CD4-positive, alpha-beta T cell (primary cell): ENCODE results near the gene SECISBP2. TPM values are rescaled to one million over a fixed set of nuclear protein-coding genes. Genes with fewer than 3 reads are reported as not detected.
A peak's percentile ranks its signal among the peaks of the same experiment; 100 is the strongest.

Source experiments
- ATAC-seq: fragments of 200-7000 bp; cut with Tn5 transposase; one replicate; pipeline ENCODE4 v1.10.0; 2022; ENCODE audit warnings: mild to moderate bottlenecking; ENCODE audit not compliant: poor library complexity
- CTCF ChIA-PET: fragments of 350-600 bp; sonication (Branson Sonifier 250); formaldehyde crosslinking; loops from one replicate; lab custom pipeline; 2021; ENCODE audit warnings: antibody characterized with exemption, inconsistent platforms; lab: Charles Lee
- POLR2A ChIA-PET: fragments of 350-600 bp; sonication (Branson Sonifier 250); formaldehyde crosslinking; loops from one replicate; lab custom pipeline; 2021; ENCODE audit warnings: antibody characterized with exemption, inconsistent platforms; lab: Charles Lee
- DNase-seq, 14 experiments: peaks; one replicate each; pipeline ENCODE4 v3.0.0-alpha.2; 2013 to 2020; ENCODE audit warnings: mixed read lengths in 2 of 14
- H3K27ac ChIP-seq, 2 donors: one replicate each; pipeline versions ENCODE4 v1.5.1 to v1.7.0; 2013; ENCODE audit warnings: low read length in 2 of 2, low read depth in 1 of 2, mild to moderate bottlenecking in 1 of 2
- H3K27me3 ChIP-seq, 2 experiments: 1 replicate in 1 of 2; 2 replicates in 1 of 2; pipeline versions ENCODE4 v1.6.1 to v1.7.0; 2013; ENCODE audit warnings: low read length in 2 of 2, control low read depth in 1 of 2, mild to moderate bottlenecking in 1 of 2, moderate library complexity in 1 of 2; ENCODE audit not compliant: insufficient read depth in 2 of 2, control insufficient read depth in 1 of 2
- H3K36me3 ChIP-seq: one replicate; pipeline ENCODE4 v1.6.1; 2013; ENCODE audit warnings: low read length, control low read depth; ENCODE audit not compliant: insufficient read depth
- H3K4me1 ChIP-seq: one replicate; pipeline ENCODE4 v1.6.1; 2013; ENCODE audit warnings: low read length, control low read depth; ENCODE audit not compliant: insufficient read depth
- H3K4me3 ChIP-seq: one replicate; pipeline ENCODE4 v1.5.1; 2013; ENCODE audit warnings: mild to moderate bottlenecking, low read length, moderate library complexity
- H3K9me3 ChIP-seq, 2 experiments: 1 replicate in 1 of 2; 2 replicates in 1 of 2; pipeline versions ENCODE4 v1.6.1 to v1.7.0; 2013; ENCODE audit warnings: low read length in 2 of 2, mild to moderate bottlenecking in 2 of 2, control low read depth in 1 of 2, moderate library complexity in 1 of 2; ENCODE audit not compliant: control insufficient read depth in 1 of 2, insufficient read depth in 1 of 2
- H3K27ac Mint-ChIP-seq: one replicate; pipeline ENCODE4 v1.8.0; 2020; ENCODE audit warnings: mixed read lengths
- H3K27me3 Mint-ChIP-seq: one replicate; pipeline ENCODE4 v1.8.0; 2021; ENCODE audit warnings: mixed read lengths
- H3K36me3 Mint-ChIP-seq: one replicate; pipeline ENCODE4 v1.8.0; 2021; ENCODE audit warnings: low read depth, mixed read lengths
- H3K4me1 Mint-ChIP-seq: one replicate; pipeline ENCODE4 v1.8.0; 2021; ENCODE audit warnings: low read depth, mixed read lengths
- H3K4me3 Mint-ChIP-seq: one replicate; pipeline ENCODE4 v1.8.0; 2020; ENCODE audit warnings: mild to moderate bottlenecking, mixed read lengths
- H3K9me3 Mint-ChIP-seq: one replicate; pipeline ENCODE4 v1.8.0; 2020; ENCODE audit warnings: mixed read lengths
- intact Hi-C, 2 experiments: fragments of 100-400 bp; cut with DNase I in 1 of 2; cut with micrococcal nuclease in 1 of 2; formaldehyde crosslinking; loops; one replicate each; pipeline versions ENCODE4 v1.15.1 to v1.9.0; 2023 to 2025; cut with DNase I, micrococcal nuclease
- total RNA-seq, 174 experiments: library from RNA in 2 of 174; stranded (reverse) in 2 of 174; gene quantifications; one replicate each; pipeline ENCODE4 v1.2.3 and lab custom pipeline; 2021 to 2026
- TF ChIP-seq, protein P1 (sequence below): fragments of 200-600 bp; IDR thresholded peaks from one replicate; pipeline ENCODE4 v1.8.0; 2022; ENCODE audit warnings: antibody characterized with exemption, mild to moderate bottlenecking

SECISBP2 gene
- total RNA-seq, 2 experiments from 2014 or later: 109 to 112 TPM

DNA sequence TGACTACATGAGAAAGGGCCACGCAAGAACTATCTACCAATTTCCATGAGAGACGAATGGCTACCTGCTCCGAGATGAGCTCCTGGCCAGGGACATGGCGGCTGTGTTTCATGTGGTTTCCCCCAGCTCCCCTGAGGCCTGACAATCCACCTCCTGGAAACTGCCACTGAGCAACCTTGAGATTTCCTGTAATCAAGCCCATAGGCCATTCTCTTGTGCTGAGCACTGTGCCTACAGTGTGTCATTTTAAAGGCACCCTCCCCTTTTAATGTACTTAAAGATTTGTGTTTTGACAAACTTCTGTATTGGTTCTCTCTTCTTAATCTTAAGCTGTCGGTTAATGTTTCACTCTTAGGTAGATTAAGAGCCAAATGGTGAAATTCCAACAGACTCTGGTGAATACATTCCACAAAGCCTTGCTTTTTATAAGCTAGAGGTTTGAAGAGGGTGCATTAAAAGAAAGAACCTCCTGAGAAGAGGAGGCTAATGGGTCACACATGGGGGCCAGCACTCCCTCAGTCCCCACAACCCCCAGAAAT is 72.3 kb downstream of the SECISBP2 start:
- H3K4me1 ChIP-seq: peaks cover 2% of the 10 kb centered on the region
- TF ChIP-seq, protein P1, sequence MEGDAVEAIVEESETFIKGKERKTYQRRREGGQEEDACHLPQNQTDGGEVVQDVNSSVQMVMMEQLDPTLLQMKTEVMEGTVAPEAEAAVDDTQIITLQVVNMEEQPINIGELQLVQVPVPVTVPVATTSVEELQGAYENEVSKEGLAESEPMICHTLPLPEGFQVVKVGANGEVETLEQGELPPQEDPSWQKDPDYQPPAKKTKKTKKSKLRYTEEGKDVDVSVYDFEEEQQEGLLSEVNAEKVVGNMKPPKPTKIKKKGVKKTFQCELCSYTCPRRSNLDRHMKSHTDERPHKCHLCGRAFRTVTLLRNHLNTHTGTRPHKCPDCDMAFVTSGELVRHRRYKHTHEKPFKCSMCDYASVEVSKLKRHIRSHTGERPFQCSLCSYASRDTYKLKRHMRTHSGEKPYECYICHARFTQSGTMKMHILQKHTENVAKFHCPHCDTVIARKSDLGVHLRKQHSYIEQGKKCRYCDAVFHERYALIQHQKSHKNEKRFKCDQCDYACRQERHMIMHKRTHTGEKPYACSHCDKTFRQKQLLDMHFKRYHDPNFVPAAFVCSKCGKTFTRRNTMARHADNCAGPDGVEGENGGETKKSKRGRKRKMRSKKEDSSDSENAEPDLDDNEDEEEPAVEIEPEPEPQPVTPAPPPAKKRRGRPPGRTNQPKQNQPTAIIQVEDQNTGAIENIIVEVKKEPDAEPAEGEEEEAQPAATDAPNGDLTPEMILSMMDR: no peak
- no peak for DNase-seq
- POLR2A ChIA-PET: interaction anchor here (0.6 kb wide), 1 partner anchor 58 kb away, joined by 3 read pairs; no protein-coding TSS in a partner anchor
- Mint-ChIP-seq H3K27ac (peak overlapping the region; percentile 62), H3K4me3 (no peak overlapping the region), H3K36me3 (peaks cover 97% of the 10 kb centered on the region), H3K9me3 (no peaks in the 10 kb centered on the region), H3K27me3 (no peaks in the 10 kb centered on the region), H3K4me1 (peaks cover 5% of the 10 kb centered on the region)
- H3K9me3 ChIP-seq: no peaks in the 10 kb centered on the region
- H3K27ac ChIP-seq: no peak overlapping the region
- no peak overlapping the region for H3K4me3 ChIP-seq
- ATAC-seq: no peak
- H3K36me3 ChIP-seq: peaks cover 99% of the 10 kb centered on the region
- CTCF ChIA-PET: interaction anchor here (1.3 kb wide), 1 partner anchor 39 kb away, joined by 3 read pairs; no protein-coding TSS in a partner anchor
- H3K27me3 ChIP-seq: no peaks in the 10 kb centered on the region
- intact Hi-C loops: no loop called here

DNA sequence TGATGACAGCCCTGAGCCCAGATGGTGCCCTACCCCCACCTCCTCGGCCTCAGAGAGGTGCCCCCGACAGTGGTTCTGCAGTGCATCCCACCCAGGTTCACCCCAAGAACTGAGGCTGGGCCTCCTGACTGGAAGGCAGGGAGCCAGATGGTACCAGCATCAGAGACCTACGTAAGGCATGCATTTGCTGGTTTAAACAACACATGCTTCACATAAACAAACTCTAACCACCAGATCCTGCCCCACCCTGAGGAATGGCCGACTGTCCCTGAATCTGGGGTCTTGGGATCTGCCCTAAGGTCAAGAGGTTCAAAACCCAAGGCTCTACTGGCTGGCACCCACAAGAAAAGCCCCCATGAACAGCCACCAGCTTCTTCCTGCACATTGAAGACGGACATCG is 73.3 kb downstream of the SECISBP2 start:
- Mint-ChIP-seq H3K4me3 (no peak overlapping the region), H3K36me3 (peaks cover 95% of the 10 kb centered on the region), H3K27ac (no peak overlapping the region), H3K4me1 (peaks cover 5% of the 10 kb centered on the region), H3K27me3 (no peaks in the 10 kb centered on the region), H3K9me3 (no peaks in the 10 kb centered on the region)
- ATAC-seq (no peak), DNase-seq (no peak)
- Histone ChIP-seq H3K27ac (peak overlapping the region in 1 of 2 donors; percentile 1), H3K4me1 (peaks cover 4% of the 10 kb centered on the region), H3K27me3 (no peaks in the 10 kb centered on the region), H3K36me3 (peaks cover 99% of the 10 kb centered on the region), H3K4me3 (no peak overlapping the region), H3K9me3 (no peaks in the 10 kb centered on the region)
- intact Hi-C loops: no loop called here
- CTCF ChIA-PET: interaction anchor here (1.3 kb wide), 1 partner anchor 38 kb away, joined by 3 read pairs; no protein-coding TSS in a partner anchor
- POLR2A ChIA-PET: no interaction called here
- TF ChIP-seq, protein P1: no peak

GRCh38 chr9:89394412-89394811 is 76.1 kb downstream of the SECISBP2 start:
- CTCF ChIA-PET: no interaction called here
- Mint-ChIP-seq H3K36me3 (peaks cover 96% of the 10 kb centered on the region), H3K27me3 (no peaks in the 10 kb centered on the region)

More at GRCh38 chr9:89394412-89394811, 76.1 kb downstream of the SECISBP2 start:
- H3K36me3 ChIP-seq: peaks cover 99% of the 10 kb centered on the region
- ATAC-seq (no peak), DNase-seq (no peak)
- Mint-ChIP-seq H3K9me3 (no peaks in the 10 kb centered on the region), H3K4me1 (peaks cover 5% of the 10 kb centered on the region), H3K4me3 (no peak overlapping the region), H3K27ac (no peak overlapping the region)
- no peaks in the 10 kb centered on the region for H3K9me3 ChIP-seq
- intact Hi-C loops: no loop called here
- peak overlapping the region in 1 of 2 donors; percentile 18 for H3K27ac ChIP-seq
- peaks cover 4% of the 10 kb centered on the region for H3K4me1 ChIP-seq
- no peak overlapping the region for H3K4me3 ChIP-seq
- POLR2A ChIA-PET: interaction anchor here (1.0 kb wide), 1 partner anchor 12 kb away, joined by 3 read pairs; no protein-coding TSS in a partner anchor
- TF ChIP-seq, protein P1: no peak
- no peaks in the 10 kb centered on the region for H3K27me3 ChIP-seq
